HepG2 (cell line): ENCODE measurements around the gene DUSP12. TPM values are rescaled to one million over a fixed set of nuclear protein-coding genes. Genes with fewer than 3 reads are reported as not detected.

Source experiments
- ATAC-seq: fragments of 200-7000 bp; cut with Tn5 transposase; 3 replicates; pipeline ENCODE4 v1.9.1; 2020; ENCODE audit warnings: mild to moderate bottlenecking, moderate library complexity
- BruUV-seq: library from RNA; stranded (reverse); fragments of 400-500 nt; replicated peaks from 2 replicates; lab custom pipeline; 2021; lab: Mats Ljungman, UMichigan
- CTCF ChIA-PET: fragments of 300-600 bp; formaldehyde crosslinking; extraction: SDS; loops from one replicate; lab custom pipeline; 2021; ENCODE audit warnings: low total read pairs, inconsistent platforms, low intra/inter-chr PET ratio; lab: Yijun Ruan, JAX
- POLR2A ChIA-PET: fragments of 350-600 bp; sonication (Branson Sonifier 250); formaldehyde crosslinking; loops from one replicate; lab custom pipeline; 2020; ENCODE audit warnings: antibody characterized with exemption, inconsistent platforms; lab: Yijun Ruan, JAX
- DNase-seq: peaks from one replicate; pipeline ENCODE4 v3.0.0-alpha.2; 2015; ENCODE audit warnings: low spot score
- FAIRE-seq: peaks from 3 replicates; lab custom pipeline; 2011; peaks lifted over from hg19 to GRCh38; lab: Jason Lieb, UNC
- H2AFZ ChIP-seq: one replicate; pipeline ENCODE4 v1.6.1; 2011; ENCODE audit warnings: low read length, inconsistent platforms
- H3K27ac ChIP-seq: fragments of 300-600 bp; 3 replicates; pipeline ENCODE4 v1.8.0; 2011; ENCODE audit warnings: mixed run types, mild to moderate bottlenecking, mixed read lengths, low read length, inconsistent platforms; ENCODE audit not compliant: insufficient read depth; ENCODE audit errors: extremely low read length
- H3K27me3 ChIP-seq, 2 experiments: fragments of 200-600 bp in 1 of 2; 2 replicates in 1 of 2; 3 replicates in 1 of 2; pipeline versions ENCODE4 v1.6.0 to v1.8.0; 2011; ENCODE audit warnings: low read length in 2 of 2, mild to moderate bottlenecking in 2 of 2, moderate library complexity in 2 of 2, inconsistent platforms in 1 of 2; ENCODE audit not compliant: insufficient read depth in 2 of 2, control insufficient read depth in 1 of 2
- H3K36me3 ChIP-seq, 2 experiments: fragments of 200-600 bp in 1 of 2; replicated peaks in 1 of 2; 2 replicates in 1 of 2; 3 replicates in 1 of 2; pipeline versions ENCODE4 v1.5.1 to v1.8.0; 2011; ENCODE audit warnings: low read length in 2 of 2, inconsistent platforms in 1 of 2; ENCODE audit not compliant: insufficient read depth in 2 of 2, control insufficient read depth in 1 of 2
- H3K4me1 ChIP-seq: 2 replicates; pipeline ENCODE4 v1.5.1; 2012; ENCODE audit warnings: low read length, inconsistent platforms; ENCODE audit not compliant: insufficient read depth
- H3K4me2 ChIP-seq: 2 replicates; pipeline ENCODE4 v1.6.0; 2011; ENCODE audit warnings: low read depth, low read length, inconsistent platforms
- H3K4me3 ChIP-seq, 3 experiments: fragments of 200-600 bp in 1 of 3; sonication (generic), shearing (Covaris generic) in 1 of 3; replicated peaks in 1 of 3; 2 replicates each; pipeline ENCODE4 v1.5.1; 2011 to 2016; ENCODE audit warnings: low read length in 3 of 3, inconsistent platforms in 2 of 3, low read depth in 2 of 3, mild to moderate bottlenecking in 2 of 3, control low read depth in 1 of 3, mixed read lengths in 1 of 3; ENCODE audit not compliant: insufficient read depth in 1 of 3
- H3K79me2 ChIP-seq: one replicate; pipeline ENCODE4 v1.6.1; 2011; ENCODE audit warnings: low read length, inconsistent platforms; ENCODE audit not compliant: insufficient read depth
- H3K9ac ChIP-seq: 2 replicates; pipeline ENCODE4 v1.6.0; 2011; ENCODE audit warnings: mild to moderate bottlenecking, low read depth, low read length, inconsistent platforms; ENCODE audit not compliant: insufficient read depth
- H3K9me3 ChIP-seq: 2 replicates; pipeline ENCODE4 v1.5.1; 2012; ENCODE audit warnings: mild to moderate bottlenecking, low read length
- H4K20me1 ChIP-seq: 2 replicates; pipeline ENCODE4 v1.6.0; 2011; ENCODE audit warnings: inconsistent platforms, mild to moderate bottlenecking, low read length, moderate library complexity; ENCODE audit not compliant: insufficient read depth
- ATF7 ChIP-seq, 2 experiments: fragments of 450-650 bp in 1 of 2; sonication (generic) in 1 of 2; formaldehyde crosslinking in 1 of 2; IDR thresholded peaks; 2 replicates each; pipeline versions ENCODE4 v1.4.0 to v1.6.1; 2016 to 2020; ENCODE audit warnings: antibody characterized with exemption in 1 of 2, mild to moderate bottlenecking in 1 of 2, missing genetic modification reagents in 1 of 2
- FOXJ3 ChIP-seq: sonication (generic); formaldehyde crosslinking; IDR thresholded peaks from 2 replicates; pipeline ENCODE4 v1.4.0; 2020; ENCODE audit warnings: missing genetic modification reagents, mild to moderate bottlenecking, borderline replicate concordance
- MZF1 ChIP-seq: sonication (generic); formaldehyde crosslinking; IDR thresholded peaks from 2 replicates; pipeline ENCODE4 v1.8.1; 2023; ENCODE audit warnings: mild to moderate bottlenecking, missing genetic modification reagents, borderline replicate concordance
- PHF20 ChIP-seq: sonication (generic); formaldehyde crosslinking; IDR thresholded peaks from 2 replicates; pipeline ENCODE4 v1.5.0; 2020; ENCODE audit warnings: mild to moderate bottlenecking, missing genetic modification reagents
- SALL1 ChIP-seq: sonication (generic); formaldehyde crosslinking; IDR thresholded peaks from 2 replicates; pipeline ENCODE4 v1.8.0; 2022; ENCODE audit warnings: mild to moderate bottlenecking, missing genetic modification reagents
- SATB2 ChIP-seq: sonication (generic); formaldehyde crosslinking; IDR thresholded peaks from 2 replicates; pipeline ENCODE4 v1.5.0; 2020; ENCODE audit warnings: missing genetic modification reagents
- TERF1 ChIP-seq: sonication (generic); formaldehyde crosslinking; IDR thresholded peaks from 2 replicates; pipeline ENCODE4 v1.8.0; 2022; ENCODE audit warnings: mild to moderate bottlenecking, missing genetic modification reagents, moderate library complexity
- ZBTB40 ChIP-seq, 2 experiments: fragments of 450-650 bp in 1 of 2; sonication (generic) in 1 of 2; formaldehyde crosslinking in 1 of 2; IDR thresholded peaks; 2 replicates each; pipeline versions ENCODE4 v1.6.1 to v1.8.0; 2016 to 2022; ENCODE audit warnings: antibody characterized with exemption in 1 of 2, mild to moderate bottlenecking in 1 of 2, missing genetic modification reagents in 1 of 2
- ZNF614 ChIP-seq: IDR thresholded peaks from 2 replicates; pipeline ENCODE4 v1.6.1; 2018; ENCODE audit warnings: missing biosample characterization, missing genetic modification reagents, inconsistent platforms, borderline replicate concordance
- in situ Hi-C: cut with HindIII; loops from 2 replicates; pipeline ENCODE4 v1.10.0; 2017; ENCODE audit warnings: low pct_unique_long_range_greater_than_20kb; ENCODE audit not compliant: extremely low pct_ligation_motif_present
- intact Hi-C: fragments of 100-400 bp; cut with micrococcal nuclease; formaldehyde crosslinking; loops from one replicate; pipeline ENCODE4 v1.10.0; 2022; ENCODE audit not compliant: unreplicated experiment
- polyA plus RNA-seq, 8 experiments: library from polyadenylated mRNA; depleted of rRNA in 3 of 8; stranded (reverse) in 7 of 8; unstranded in 1 of 8; fragments of >200 nt; fragmentation: Illumina TruSeq in 4 of 8; extraction: Trizol in 4 of 8; gene quantifications; 2 replicates each; pipeline versions ENCODE4 v1.2.1 to v1.2.3, GENCODE V29; 2011 to 2016; ENCODE audit warnings: low read depth in 4 of 8, missing spikeins in 1 of 8, mixed read lengths in 1 of 8; ENCODE audit not compliant: insufficient read depth in 1 of 8
- total RNA-seq, 5 experiments: library from RNA; depleted of rRNA; stranded (reverse); fragments of >200 nt; fragmentation: Illumina TruSeq; extraction: Trizol; gene quantifications; 2 replicates each; pipeline ENCODE4 v1.2.3, GENCODE V29; 2016; ENCODE audit warnings: low read depth in 1 of 5
- TF ChIP-seq, protein P1 (sequence below): sonication (generic); formaldehyde crosslinking; IDR thresholded peaks from 2 replicates; pipeline ENCODE4 v1.8.1; 2023; ENCODE audit warnings: mild to moderate bottlenecking, missing genetic modification reagents

DUSP12 gene
- total and polyA plus RNA-seq, 2 of the 13 experiments (the other 11 are each of a cell fraction or from before 2014, with no cell fraction given), result 36.7 to 37.1 TPM

GRCh38 chr1:161771973-161772372 lies 22.4 kb downstream of the DUSP12 start (continued):
- no peak for TF ChIP-seq ZBTB40 (IDR thresholded peaks at IDR 0.05)
- TF ChIP-seq ZBTB40 (CRISPR knock-in tag; IDR thresholded peaks at IDR 0.05), result no peak
- TF ChIP-seq, protein P1, sequence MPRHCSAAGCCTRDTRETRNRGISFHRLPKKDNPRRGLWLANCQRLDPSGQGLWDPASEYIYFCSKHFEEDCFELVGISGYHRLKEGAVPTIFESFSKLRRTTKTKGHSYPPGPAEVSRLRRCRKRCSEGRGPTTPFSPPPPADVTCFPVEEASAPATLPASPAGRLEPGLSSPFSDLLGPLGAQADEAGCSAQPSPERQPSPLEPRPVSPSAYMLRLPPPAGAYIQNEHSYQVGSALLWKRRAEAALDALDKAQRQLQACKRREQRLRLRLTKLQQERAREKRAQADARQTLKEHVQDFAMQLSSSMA, result no peak
- TF ChIP-seq, all 625 proteins: peak for 0

DNA sequence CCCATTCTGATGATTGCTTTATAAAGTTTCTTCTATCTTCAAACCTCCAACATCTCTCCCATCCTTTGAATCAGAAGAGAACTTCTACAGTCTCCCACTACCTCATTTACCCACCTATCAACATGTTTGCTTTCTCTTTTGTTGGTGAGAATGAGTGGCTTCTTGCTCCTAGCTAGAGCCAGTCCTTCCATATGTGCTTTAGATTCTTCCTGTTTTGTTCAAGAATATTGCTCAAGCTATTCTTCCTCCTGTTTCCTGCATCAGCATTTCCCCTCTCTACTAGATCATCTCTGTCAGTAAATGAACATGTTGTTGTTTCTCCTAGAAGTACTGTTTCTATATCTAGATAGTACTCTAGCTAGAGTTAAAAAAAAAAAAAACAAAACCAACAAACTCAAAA lies 22.8 kb downstream of the DUSP12 start:
- H3K9ac ChIP-seq, result no peak overlapping the region
- no peaks in the 10 kb centered on the region for H3K27me3 ChIP-seq
- intact Hi-C loops, result no loop called here
- BruUV-seq, result no TSS peak
- DNase-seq (no peak), FAIRE-seq (no peak), ATAC-seq (no peak)
- no peaks in the 10 kb centered on the region; the same call in 1 of the 2 replicates for H4K20me1 ChIP-seq
- in situ Hi-C loops, result no loop called here
- peaks cover 52% of the 10 kb centered on the region for H3K79me2 ChIP-seq
- peaks cover 12% of the 10 kb centered on the region for H3K4me1 ChIP-seq
- no peaks in the 10 kb centered on the region for H3K36me3 ChIP-seq
- no peaks in the 10 kb centered on the region for H3K9me3 ChIP-seq
- CTCF ChIA-PET, result no interaction called here
- no peak overlapping the region for H3K27ac ChIP-seq
- H3K4me2 ChIP-seq, result no peak overlapping the region
- no peak overlapping the region for H2AFZ ChIP-seq
- no peak overlapping the region for H3K4me3 ChIP-seq
- POLR2A ChIA-PET, result no interaction called here
- no peak for TF ChIP-seq FOXJ3 (CRISPR knock-in tag)
- no peak for TF ChIP-seq TERF1 (CRISPR knock-in tag)
- TF ChIP-seq PHF20 (CRISPR knock-in tag), result no peak
- TF ChIP-seq SATB2 (CRISPR knock-in tag), result no peak
- no peak for TF ChIP-seq MZF1 (CRISPR knock-in tag)
- TF ChIP-seq SALL1 (CRISPR knock-in tag), result no peak
- TF ChIP-seq ZNF614 (CRISPR knock-in tag), result no peak
- no peak for TF ChIP-seq ATF7 (IDR thresholded peaks at IDR 0.05)
- no peak for TF ChIP-seq ATF7 (CRISPR knock-in tag; IDR thresholded peaks at IDR 0.05)
